Measurements from ENCODE around the gene C4B.
"Not testable (repeated sequence)": the region's sequence is repeated elsewhere in the genome, so short reads cannot be mapped to it uniquely, and the experiment has no call there.

The C4B gene

DNA sequence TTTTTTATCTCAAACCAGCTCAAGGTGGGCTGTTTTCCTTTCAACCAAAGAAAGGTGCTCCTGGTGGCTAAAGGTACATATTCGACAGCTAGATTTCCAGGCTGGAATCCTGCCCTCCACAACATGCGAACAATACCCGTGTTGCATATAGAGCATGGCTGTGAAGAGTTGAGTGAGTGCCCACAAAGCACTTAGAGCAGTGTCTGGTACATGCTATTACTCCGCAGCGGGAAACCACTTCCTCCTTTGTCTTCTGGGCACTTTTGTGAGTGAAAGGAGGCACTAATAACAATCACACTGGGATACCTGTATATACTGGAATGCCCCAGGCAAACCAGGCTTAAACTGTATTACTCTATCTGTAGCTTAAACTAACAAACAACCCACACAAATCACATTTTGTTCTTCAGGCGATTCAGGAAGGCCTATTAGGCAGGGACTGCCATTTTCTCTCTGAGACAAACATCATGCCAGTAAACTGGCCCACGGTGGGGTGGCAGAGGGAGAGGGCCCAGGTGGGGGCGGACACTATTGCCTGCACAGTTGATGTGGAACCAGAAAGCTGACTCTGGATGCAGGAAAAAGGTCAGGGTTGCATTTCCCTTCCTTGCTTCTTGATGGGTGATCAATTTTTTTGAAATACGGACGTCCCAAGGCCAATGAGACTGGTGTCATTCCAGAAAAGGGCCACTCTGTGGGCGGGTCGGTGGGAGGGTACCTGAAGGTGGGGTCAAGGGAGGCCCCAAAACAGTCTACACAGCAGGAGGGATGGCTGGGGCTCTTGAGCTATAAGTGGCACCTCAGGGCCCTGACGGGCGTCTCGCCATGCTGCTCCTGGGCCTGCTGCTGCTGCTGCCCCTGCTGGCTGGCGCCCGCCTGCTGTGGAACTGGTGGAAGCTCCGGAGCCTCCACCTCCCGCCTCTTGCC, 23.3 kb downstream of the C4B start, which contains the start of gene CYP21A2:
TSS of gene CYP21A2 (plus strand) at position 818 of the 927 bp plus-strand sequence. CDS start at position 826, 8 bp downstream.
- DNase-seq = not testable (repeated sequence)

DNA sequence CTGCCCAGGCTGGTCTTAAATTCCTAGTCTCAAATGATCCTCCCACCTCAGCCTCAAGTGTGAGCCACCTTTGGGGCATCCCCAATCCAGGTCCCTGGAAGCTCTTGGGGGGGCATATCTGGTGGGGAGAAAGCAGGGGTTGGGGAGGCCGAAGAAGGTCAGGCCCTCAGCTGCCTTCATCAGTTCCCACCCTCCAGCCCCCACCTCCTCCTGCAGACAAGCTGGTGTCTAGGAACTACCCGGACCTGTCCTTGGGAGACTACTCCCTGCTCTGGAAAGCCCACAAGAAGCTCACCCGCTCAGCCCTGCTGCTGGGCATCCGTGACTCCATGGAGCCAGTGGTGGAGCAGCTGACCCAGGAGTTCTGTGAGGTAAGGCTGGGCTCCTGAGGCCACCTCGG, 24.3 kb downstream of the C4B start:
- not testable (repeated sequence) for DNase-seq

DNA sequence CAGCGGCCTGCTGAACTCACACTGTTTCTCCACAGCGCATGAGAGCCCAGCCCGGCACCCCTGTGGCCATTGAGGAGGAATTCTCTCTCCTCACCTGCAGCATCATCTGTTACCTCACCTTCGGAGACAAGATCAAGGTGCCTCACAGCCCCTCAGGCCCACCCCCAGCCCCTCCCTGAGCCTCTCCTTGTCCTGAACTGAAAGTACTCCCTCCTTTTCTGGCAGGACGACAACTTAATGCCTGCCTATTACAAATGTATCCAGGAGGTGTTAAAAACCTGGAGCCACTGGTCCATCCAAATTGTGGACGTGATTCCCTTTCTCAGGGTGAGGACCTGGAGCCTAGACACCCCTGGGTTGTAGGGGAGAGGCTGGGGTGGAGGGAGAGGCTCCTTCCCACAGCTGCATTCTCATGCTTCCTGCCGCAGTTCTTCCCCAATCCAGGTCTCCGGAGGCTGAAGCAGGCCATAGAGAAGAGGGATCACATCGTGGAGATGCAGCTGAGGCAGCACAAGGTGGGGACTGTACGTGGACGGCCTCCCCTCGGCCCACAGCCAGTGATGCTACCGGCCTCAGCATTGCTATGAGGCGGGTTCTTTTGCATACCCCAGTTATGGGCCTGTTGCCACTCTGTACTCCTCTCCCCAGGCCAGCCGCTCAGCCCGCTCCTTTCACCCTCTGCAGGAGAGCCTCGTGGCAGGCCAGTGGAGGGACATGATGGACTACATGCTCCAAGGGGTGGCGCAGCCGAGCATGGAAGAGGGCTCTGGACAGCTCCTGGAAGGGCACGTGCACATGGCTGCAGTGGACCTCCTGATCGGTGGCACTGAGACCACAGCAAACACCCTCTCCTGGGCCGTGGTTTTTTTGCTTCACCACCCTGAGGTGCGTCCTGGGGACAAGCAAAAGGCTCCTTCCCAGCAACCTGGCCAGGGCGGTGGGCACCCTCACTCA, 25.0 kb downstream of the C4B start:
- DNase-seq = not testable (repeated sequence)

DNA sequence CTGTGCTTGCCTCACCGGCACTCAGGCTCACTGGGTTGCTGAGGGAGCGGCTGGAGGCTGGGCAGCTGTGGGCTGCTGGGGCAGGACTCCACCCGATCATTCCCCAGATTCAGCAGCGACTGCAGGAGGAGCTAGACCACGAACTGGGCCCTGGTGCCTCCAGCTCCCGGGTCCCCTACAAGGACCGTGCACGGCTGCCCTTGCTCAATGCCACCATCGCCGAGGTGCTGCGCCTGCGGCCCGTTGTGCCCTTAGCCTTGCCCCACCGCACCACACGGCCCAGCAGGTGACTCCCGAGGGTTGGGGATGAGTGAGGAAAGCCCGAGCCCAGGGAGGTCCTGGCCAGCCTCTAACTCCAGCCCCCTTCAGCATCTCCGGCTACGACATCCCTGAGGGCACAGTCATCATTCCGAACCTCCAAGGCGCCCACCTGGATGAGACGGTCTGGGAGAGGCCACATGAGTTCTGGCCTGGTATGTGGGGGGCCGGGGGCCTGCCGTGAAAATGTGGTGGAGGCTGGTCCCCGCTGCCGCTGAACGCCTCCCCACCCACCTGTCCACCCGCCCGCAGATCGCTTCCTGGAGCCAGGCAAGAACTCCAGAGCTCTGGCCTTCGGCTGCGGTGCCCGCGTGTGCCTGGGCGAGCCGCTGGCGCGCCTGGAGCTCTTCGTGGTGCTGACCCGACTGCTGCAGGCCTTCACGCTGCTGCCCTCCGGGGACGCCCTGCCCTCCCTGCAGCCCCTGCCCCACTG, 25.9 kb downstream of the C4B start:
- not testable (repeated sequence) for DNase-seq

DNA sequence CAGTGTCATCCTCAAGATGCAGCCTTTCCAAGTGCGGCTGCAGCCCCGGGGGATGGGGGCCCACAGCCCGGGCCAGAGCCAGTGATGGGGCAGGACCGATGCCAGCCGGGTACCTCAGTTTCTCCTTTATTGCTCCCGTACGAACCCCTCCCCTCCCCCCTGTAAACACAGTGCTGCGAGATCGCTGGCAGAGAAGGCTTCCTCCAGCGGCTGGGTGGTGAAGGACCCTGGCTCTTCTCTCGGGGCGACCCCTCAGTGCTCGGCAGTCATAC, 26.4 kb downstream of the C4B start:
- DNase-seq = not testable (repeated sequence)

DNA sequence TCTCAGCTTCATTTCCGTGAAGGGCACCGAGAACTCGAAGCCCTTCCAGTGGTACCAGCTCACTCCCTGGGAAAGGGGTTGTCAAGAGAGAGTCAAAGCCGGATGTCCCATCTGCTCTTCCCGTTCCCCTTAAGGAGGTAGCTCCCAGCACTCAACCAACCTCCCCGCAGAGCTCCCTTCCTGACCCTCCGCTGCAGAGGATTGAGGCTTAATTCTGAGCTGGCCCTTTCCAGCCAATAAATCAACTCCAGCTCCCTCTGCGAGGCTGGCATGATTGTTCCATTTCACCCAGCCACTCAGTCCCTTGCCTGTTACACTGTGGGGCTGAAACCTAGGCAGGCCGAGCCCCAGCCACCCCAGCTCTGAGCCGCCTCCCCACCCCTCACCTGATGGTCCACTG, 26.8 kb downstream of the C4B start:
- not testable (repeated sequence) for DNase-seq

DNA sequence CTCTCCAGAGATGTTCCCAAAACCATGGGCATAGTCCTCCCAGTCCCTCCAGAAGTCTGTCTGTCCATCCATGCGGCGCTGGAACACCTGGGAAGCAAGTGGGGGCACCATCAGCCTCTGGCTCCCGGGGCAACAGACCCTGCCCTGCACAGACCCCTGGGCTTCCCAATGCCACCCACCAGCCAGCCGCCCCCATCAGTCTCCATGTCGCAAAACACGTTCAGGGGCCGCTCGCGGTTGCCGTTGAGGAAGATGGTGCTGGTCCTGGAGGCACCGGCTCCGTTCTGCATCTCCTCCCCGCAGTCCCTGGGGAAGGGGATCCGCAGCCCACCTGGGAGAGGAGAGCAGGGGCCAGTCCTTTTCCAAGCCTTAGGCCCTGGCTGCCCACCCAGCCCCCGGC, 27.7 kb downstream of the C4B start:
- not testable (repeated sequence) for DNase-seq

DNA sequence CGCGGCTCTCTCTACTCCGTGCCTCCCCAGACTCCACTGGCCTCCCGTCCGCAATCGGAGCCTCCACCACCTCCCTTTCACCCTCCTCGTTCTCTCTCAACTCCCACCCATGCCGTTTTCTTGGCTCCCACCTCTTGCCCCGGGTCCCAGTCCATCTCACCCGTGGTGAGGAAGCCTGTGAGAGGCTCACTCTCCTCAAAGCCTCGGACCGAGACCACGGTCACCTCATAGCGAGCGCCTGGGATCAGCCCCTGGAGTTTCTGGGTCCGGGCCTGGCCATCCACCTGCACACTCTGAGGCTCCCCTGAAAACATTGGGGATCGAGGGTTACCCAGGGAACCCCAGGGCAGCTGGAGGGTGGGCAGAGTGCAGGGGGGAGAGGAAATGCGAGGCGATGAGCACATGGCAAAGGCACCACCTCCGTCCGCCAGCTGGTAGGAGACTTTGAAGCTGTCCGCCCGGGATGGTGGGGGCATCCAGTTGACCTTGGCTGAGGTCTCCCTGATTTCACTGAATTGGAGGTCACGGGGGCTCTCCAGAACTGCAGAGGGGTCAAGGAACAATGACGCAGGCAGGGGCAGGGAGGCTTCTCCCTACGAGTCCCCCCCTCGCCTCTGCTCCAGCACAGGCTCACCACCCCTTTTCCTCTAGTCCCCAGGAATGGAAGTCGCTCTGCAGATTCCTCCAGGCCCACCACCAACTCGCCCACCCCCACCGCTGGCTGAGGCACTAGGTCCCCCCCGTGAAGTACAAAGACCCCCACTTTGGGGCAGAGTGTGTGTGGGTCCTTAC, 29.2 kb downstream of the C4B start:
- not testable (repeated sequence) for DNase-seq

DNA sequence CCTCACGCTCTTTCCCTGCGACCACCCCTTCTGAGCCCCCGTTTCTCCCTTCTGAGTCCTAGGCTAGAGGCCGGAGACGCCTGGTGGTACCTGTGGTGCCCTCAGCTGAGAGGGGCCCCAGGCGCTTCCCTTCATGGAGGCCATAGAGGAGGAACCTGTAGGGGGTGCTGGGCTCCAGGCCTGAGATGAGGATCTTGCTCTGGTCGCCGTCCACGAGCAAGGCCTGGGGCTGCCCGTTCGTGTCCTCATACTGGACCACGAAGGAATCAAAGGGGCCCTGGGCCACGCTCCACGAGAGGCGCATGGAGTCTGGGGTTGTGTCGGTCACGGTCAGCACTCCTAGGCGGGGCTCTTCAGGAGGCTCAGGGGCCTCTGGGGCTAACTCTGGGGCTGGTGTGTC, 30.3 kb downstream of the C4B start:
- not testable (repeated sequence) for DNase-seq

DNA sequence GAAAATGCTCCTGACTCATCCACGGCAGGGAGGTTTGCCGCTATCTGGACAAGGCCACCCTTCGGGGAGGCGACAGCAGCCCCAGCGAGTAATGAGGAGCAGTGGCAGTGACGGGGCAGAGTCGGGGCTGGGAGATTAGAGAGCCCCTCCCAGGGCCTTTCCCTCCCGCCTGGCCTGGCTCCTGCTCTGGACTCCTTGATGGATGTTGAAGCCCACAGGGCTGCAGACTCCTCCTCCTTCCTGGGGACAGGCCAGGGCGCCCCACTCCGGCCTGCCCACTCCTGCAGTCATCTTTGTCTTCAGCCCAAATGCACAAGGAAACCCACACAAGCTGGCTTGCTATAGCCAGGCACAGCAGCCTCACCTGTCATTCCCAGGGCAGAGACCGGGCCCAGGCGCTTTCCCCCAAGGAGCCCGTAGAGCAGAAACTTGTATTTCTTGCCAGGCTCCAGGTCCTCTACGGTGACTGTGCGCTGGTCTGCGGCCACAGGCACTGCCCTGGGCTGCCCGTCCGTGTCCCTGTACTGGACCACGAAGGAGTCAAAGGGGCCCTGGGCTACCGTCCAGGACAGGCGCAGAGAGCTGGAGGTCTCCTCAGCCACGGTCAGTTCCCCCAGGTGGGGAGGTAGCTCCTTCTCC, 31.3 kb downstream of the C4B start:
- DNase-seq = peak; percentile 32

DNA sequence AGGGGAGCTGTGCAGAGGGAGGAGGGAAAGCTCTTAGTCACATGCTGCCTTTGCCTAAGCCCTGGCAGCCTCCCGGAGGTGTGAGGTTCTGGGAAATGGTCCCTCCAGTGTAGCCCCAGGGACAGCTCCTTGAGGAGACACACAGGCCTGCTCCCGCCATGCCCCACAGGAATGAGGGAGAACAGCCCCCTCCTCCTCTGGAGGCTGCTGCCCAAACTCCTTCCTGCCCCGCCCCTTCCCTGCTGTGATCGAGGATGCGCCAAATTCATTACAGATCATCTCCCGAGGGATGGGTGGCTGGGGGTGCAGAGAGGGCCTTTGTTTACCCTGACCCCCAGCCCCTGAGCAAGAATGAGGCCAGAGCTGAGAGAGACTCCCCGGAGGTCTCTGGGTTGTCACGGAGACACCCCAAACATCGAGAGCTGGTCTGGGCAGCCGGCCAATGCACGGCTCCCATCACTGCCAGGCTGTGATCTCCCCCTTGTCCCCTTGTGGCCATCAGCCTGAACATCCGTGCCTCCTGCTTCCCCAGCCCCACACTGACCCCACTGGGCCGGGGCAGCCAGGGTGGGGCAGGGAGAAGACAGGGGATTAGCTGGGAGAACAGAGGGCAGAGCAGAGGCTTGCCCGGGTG, 32.0 kb downstream of the C4B start:
- peak; percentile 72 for DNase-seq

DNA sequence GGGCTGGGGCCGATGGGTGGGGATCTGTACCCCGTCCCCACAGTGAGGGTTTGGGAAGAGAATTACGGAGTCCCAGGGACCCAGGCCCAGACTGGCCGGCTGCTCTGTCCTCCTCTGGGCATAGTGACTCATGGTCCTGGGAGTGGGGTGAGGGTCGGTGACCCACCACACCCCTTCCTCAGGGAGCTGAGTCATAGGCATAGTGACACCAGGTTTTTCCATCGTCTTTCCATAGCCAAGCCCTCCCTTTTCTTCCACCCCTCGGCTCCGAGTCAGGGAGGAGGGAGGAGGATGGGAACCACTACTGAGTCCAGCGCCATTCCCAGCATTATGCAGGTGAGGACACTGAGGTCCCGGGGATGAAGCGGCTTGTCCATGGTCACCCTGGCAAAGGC, 32.5 kb downstream of the C4B start:
- peak; percentile 71 for DNase-seq

DNA sequence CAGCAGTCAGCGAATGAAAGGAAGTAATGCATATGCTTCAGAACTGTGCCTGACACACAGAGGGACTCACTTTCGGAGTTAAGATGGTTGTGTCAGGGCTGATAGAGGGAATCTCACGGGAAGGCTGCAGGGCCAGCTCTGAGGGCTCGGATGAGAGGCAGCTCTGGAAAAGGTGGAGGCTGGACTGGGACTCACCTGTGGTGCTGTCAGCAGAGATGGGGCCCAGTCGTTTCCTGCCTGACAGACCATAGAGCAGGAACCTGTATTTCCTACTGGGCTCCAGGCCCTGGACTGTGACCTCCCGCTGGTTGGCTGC, 32.9 kb downstream of the C4B start:
- no peak for DNase-seq

DNA sequence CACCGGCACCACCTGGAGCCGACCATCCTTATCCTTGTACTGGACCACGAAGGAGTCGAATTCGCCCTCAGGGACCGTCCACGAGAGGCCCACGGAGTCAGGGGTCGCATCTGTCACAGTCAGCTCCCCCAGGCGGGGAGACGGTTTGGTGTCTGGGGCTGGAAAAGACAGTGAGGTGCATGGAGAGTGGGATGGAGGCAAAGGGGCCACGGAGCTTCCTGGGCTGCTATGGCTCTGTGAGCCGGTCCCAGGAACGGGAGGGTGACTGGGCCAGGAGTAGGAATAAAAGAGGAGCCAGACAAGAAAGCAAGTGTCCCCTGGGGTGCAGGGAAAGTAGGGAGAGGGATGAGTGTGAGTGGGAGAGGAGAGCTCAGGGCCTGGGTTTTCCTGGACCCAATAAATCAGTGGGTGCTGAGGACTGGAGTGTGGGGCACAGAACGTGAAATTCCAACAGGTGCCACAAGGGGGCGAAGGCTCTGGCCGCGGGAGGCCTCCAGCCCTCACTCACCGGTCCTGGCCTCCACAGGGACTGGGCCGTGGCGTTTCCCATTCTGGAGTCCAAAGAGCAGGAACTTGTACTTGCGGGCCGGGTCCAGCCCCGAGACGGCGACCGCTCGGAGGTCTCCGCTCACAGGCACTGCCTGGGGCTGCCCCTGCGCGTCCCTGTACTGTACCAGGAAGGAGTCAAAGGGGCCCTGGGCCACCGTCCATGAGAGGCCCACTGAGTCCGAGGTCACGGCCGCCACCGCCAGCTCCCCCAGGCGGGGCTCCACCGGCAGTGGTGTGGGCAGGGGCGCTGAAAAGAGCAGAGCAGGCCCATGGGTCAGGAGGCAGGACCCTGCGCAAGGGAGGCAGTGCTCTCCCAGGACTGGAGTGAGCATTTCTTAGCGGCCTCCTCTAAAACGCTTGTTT, 33.5 kb downstream of the C4B start:
- peak; percentile 46 for DNase-seq

DNA sequence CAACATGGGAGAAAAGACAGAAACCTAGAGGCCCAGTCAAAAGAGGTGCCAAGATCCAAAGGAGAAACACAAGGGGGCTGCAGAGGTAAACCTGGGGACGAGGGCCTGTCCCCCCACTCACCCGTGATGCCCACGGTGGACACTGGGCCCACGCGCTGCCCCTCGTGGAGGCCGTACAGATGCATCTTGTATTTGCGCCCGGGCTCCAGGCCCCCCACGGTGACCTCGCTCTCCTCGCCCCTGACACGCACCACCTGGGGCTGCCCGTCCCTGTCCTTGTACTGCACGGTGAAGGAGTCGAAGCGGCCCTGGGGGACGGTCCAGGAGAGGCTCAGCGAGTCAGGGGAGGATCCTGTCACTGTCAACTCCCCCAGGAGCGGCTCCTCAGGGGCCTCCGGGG, 34.6 kb downstream of the C4B start:
- not testable (repeated sequence) for DNase-seq

DNA sequence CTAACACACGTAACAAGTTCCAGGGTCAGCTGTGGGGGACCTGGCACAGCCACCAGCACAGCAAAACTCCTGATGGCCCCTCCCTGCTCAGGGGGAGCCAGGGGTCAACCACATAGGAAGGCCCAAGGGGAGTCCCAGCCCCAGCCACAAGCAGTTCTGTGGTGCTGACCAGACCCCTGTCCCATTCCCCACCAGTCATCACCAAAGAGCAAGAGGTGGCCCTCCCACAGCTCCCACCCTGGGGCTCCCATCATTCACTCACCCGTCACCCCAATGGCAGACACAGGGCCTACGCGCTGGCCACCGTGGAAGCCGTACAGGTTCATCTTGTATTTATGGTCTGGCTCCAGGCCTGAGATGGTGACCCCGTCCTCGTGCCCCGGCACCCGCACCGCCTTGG, 35.1 kb downstream of the C4B start:
- not testable (repeated sequence) for DNase-seq

DNA sequence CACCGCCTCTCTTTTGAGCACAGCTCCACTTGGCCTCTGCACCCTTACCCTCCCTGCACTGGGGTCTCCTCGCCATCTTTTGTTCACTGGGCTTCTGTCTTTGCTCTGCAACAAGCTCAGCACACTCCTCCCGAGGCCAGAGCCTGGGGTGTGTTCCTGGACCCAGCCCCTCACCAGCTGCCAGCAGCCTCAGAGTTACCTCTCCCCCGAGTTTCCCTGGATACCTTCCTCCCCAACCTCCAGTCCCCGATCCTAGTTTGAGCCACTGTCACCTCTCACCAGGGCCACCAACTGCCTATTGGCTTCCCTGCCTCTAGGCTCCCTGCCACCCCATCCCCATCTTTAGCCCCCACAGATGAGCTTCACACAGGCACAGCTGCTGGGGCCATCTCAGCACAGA, 36.0 kb downstream of the C4B start:
- no peak for DNase-seq

DNA sequence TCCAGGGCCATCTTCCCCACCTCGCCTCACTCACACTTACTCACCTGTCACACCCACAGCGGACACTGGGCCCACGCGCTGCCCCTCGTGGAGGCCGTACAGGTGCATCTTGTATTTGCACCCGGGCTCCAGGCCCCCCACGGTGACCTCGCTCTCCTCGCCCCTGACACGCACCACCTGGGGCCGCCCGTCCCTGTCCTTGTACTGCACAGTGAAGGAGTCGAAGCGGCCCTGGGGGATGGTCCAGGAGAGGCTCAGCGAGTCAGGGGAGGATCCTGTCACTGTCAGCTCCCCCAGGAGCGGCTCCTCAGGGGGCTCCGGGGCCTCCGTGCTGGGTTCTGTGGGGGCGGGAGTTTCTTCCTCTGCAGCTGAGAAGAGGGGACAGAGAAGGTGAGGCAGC, 38.0 kb downstream of the C4B start:
- not testable (repeated sequence) for DNase-seq

DNA sequence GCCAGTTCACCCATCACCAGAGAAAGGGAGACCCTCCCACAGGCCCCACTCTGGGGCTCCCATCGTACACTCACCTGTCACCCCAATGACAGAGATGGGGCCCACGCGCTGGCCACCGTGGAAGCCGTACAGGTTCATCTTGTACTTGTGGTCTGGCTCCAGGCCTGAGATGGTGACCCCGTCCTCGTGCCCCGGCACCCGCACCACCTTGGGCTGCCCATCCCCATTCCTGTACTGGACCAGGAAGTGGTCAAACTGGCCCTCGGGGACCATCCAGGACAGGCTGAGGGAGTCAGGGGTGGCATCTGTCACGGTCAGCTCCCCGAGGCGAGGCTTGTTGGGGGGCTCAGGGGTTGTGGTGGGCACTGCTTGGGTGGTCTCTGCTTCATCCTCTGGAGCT, 38.7 kb downstream of the C4B start:
- not testable (repeated sequence) for DNase-seq

DNA sequence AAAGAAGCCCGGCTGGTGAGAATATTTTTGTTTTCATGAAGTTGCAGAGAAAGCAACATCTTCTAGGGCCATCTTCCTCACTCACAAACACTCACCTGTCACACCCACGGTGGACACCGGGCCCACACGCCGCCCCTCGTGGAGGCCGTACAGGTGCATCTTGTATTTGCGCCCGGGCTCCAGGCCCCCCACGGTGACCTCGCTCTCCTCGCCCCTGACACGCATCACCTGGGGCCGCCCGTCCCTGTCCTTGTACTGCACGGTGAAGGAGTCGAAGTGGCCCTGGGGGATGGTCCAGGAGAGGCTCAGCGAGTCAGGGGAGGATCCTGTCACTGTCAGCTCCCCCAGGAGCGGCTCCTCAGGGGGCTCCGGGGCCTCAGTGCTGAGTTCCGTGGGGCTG, 41.2 kb downstream of the C4B start:
- not testable (repeated sequence) for DNase-seq

Measured in fibroblast of skin of back (primary cell).